Liver (tissue), 9 donors: ENCODE measurements around the gene RAB12. TPM values are rescaled to one million over a fixed set of nuclear protein-coding genes. Genes with fewer than 3 reads are reported as not detected.
A peak's percentile ranks its signal among the peaks of the same experiment; 100 is the strongest.

Source experiments
- DNase-seq: peaks from one replicate; pipeline ENCODE4 v3.0.0-alpha.2; 2017; ENCODE audit warnings: low spot score
- H3K27ac ChIP-seq, 2 donors: one replicate each; pipeline ENCODE4 v1.7.0; 2013; ENCODE audit warnings: inconsistent platforms in 2 of 2, low read length in 2 of 2, control low read depth in 1 of 2, low read depth in 1 of 2, mild to moderate bottlenecking in 1 of 2
- H3K27me3 ChIP-seq, 4 donors: one replicate each; pipeline versions ENCODE4 v1.6.1 to v1.7.0; 2013; ENCODE audit warnings: low read length in 3 of 4, inconsistent platforms in 1 of 4, mild to moderate bottlenecking in 1 of 4, moderate library complexity in 1 of 4; ENCODE audit not compliant: control insufficient read depth in 4 of 4, insufficient read depth in 4 of 4
- H3K36me3 ChIP-seq, 4 donors: one replicate each; pipeline versions ENCODE4 v1.6.1 to v1.7.0; 2013; ENCODE audit warnings: low read length in 3 of 4, mild to moderate bottlenecking in 3 of 4, low read depth in 1 of 4, moderate library complexity in 1 of 4; ENCODE audit not compliant: control insufficient read depth in 4 of 4, insufficient read depth in 3 of 4
- H3K4me1 ChIP-seq, 4 donors: one replicate each; pipeline versions ENCODE4 v1.6.1 to v1.7.0; 2013; ENCODE audit warnings: low read length in 3 of 4, mild to moderate bottlenecking in 3 of 4, moderate library complexity in 1 of 4; ENCODE audit not compliant: control insufficient read depth in 4 of 4, insufficient read depth in 4 of 4
- H3K4me3 ChIP-seq, 3 donors: one replicate each; pipeline versions ENCODE4 v1.6.1 to v1.7.0; 2013; ENCODE audit warnings: low read length in 3 of 3, control low read depth in 1 of 3, low read depth in 1 of 3, mild to moderate bottlenecking in 1 of 3
- H3K9ac ChIP-seq, 2 donors: one replicate each; pipeline ENCODE4 v1.7.0; 2013; ENCODE audit warnings: low read length in 2 of 2, mild to moderate bottlenecking in 2 of 2, moderate library complexity in 2 of 2, control low read depth in 1 of 2, low read depth in 1 of 2
- H3K9me3 ChIP-seq, 4 donors: one replicate each; pipeline versions ENCODE4 v1.6.1 to v1.7.0; 2013; ENCODE audit warnings: low read length in 3 of 4; ENCODE audit not compliant: control insufficient read depth in 4 of 4
- FOXA1 ChIP-seq: IDR thresholded peaks from 2 replicates; pipeline ENCODE4 v1.6.1; 2016; ENCODE audit warnings: antibody characterized with exemption
- FOXA2 ChIP-seq: IDR thresholded peaks from 2 replicates; pipeline ENCODE4 v1.6.1; 2016; ENCODE audit warnings: antibody characterized with exemption
- GABPA ChIP-seq, 2 donors: IDR thresholded peaks in 1 of 2; conservative IDR thresholded peaks in 1 of 2; 2 replicates each; pipeline ENCODE4 v1.6.1; 2016; ENCODE audit warnings: antibody characterized with exemption in 2 of 2, mild to moderate bottlenecking in 1 of 2, moderate library complexity in 1 of 2
- HNF4A ChIP-seq, 2 donors: conservative IDR thresholded peaks; 2 replicates each; pipeline ENCODE4 v1.6.1; 2016; ENCODE audit warnings: antibody characterized with exemption in 2 of 2, mild to moderate bottlenecking in 2 of 2
- HNF4G ChIP-seq: IDR thresholded peaks from 2 replicates; pipeline ENCODE4 v1.6.1; 2016; ENCODE audit warnings: antibody characterized with exemption
- RAD21 ChIP-seq, 2 donors: IDR thresholded peaks; 2 replicates each; pipeline ENCODE4 v1.6.1; 2016; ENCODE audit warnings: antibody characterized with exemption in 2 of 2, mild to moderate bottlenecking in 2 of 2
- REST ChIP-seq: IDR thresholded peaks from 2 replicates; pipeline ENCODE4 v1.6.1; 2016; ENCODE audit warnings: antibody characterized with exemption, mild to moderate bottlenecking
- RXRA ChIP-seq, 2 donors: IDR thresholded peaks; 2 replicates each; pipeline ENCODE4 v1.6.1; 2017 to 2018; ENCODE audit warnings: antibody characterized with exemption in 2 of 2, mild to moderate bottlenecking in 1 of 2
- SP1 ChIP-seq: IDR thresholded peaks from 2 replicates; pipeline ENCODE4 v1.6.1; 2018; ENCODE audit warnings: antibody characterized with exemption, mild to moderate bottlenecking
- TAF1 ChIP-seq: conservative IDR thresholded peaks from 2 replicates; pipeline ENCODE4 v1.6.1; 2016; ENCODE audit warnings: antibody characterized with exemption, mild to moderate bottlenecking
- YY1 ChIP-seq: IDR thresholded peaks from 2 replicates; pipeline ENCODE4 v1.6.1; 2016; ENCODE audit warnings: antibody characterized with exemption, mild to moderate bottlenecking
- WGBS: extraction: QIAGEN DNeasy Blood & Tissue Kit; methylation state at CpG from one replicate; pipeline ENCODE4 v1.1.7; 2013; 5-methylcytosine and 5-hydroxymethylcytosine counted together
- polyA plus RNA-seq, 2 donors: library from polyadenylated mRNA; stranded (reverse) in 1 of 2; unstranded in 1 of 2; fragments of 200-250 nt in 1 of 2; fragments of >200 nt in 1 of 2; fragmentation: Nextera tagmentation in 1 of 2; extraction: Ambion mirVana in 1 of 2; gene quantifications; one replicate each; pipeline versions ENCODE4 v1.2.1 to v1.2.3, GENCODE V29; 2013 to 2015
- total RNA-seq, 2 donors: library from RNA; depleted of rRNA; stranded (reverse); fragments of >200 nt; gene quantifications; one replicate each; pipeline ENCODE4 v1.2.3, GENCODE V29; 2014
- donor health status: healthy.
- donor health status: healthy.
- donor health status: healthy.
- donor health status: healthy.
- donor health status: healthy.

RAB12 gene
- total and polyA plus RNA-seq, 4 donors = 5.0 to 25.9 (median 14.9) TPM

- Histone ChIP-seq H3K27me3 (no peaks in the 10 kb centered on the region), H3K36me3 (no peaks in the 10 kb centered on the region), H3K9ac (no peak overlapping the region), H3K9me3 (no peaks in the 10 kb centered on the region), H3K4me1 (peaks cover 0 to 15% (median 8%) of the 10 kb centered on the region in 4 donors), H3K4me3 (no peak overlapping the region), H3K27ac (no peak overlapping the region)
- no peak for DNase-seq
- 94% methylated on average over 5 of the region's 5 CpGs for WGBS
- no peak for TF ChIP-seq REST
- TF ChIP-seq RAD21 (IDR thresholded peaks at IDR 0.05) = no peak
- no peak for TF ChIP-seq GABPA (IDR thresholded peaks at IDR 0.05 in 1 of 2, conservative IDR thresholded peaks at IDR 0.05 in 1 of 2)
- TF ChIP-seq HNF4G = no peak
- no peak for TF ChIP-seq YY1
- no peak for TF ChIP-seq FOXA1
- no peak for TF ChIP-seq FOXA2
Observed at GRCh38 chr18:8617907-8618306, 8.7 kb downstream of the RAB12 start.

- Histone ChIP-seq H3K9ac (no peak overlapping the region), H3K4me1 (peaks cover 3 to 19% (median 9%) of the 10 kb centered on the region in 4 donors), H3K36me3 (no peaks in the 10 kb centered on the region), H3K27ac (no peak overlapping the region), H3K9me3 (no peaks in the 10 kb centered on the region), H3K4me3 (no peak overlapping the region), H3K27me3 (no peaks in the 10 kb centered on the region)
- TF ChIP-seq SP1 = no peak
- peak in 1 of 2 donors; percentile 19 for TF ChIP-seq RXRA (IDR thresholded peaks at IDR 0.05)
- no peak for TF ChIP-seq RAD21 (IDR thresholded peaks at IDR 0.05)
- TF ChIP-seq HNF4A (conservative IDR thresholded peaks at IDR 0.05) = peak; percentile 78 to 82
- TF ChIP-seq HNF4G = peak; percentile 30
- TF ChIP-seq FOXA2 = no peak
- DNase-seq = no peak
- WGBS = 61% methylated on average over 5 of the region's 5 CpGs
Observed at GRCh38 chr18:8619041-8619440, 9.8 kb downstream of the RAB12 start.

- Histone ChIP-seq H3K9me3 (no peaks in the 10 kb centered on the region), H3K27ac (no peak overlapping the region), H3K9ac (no peak overlapping the region), H3K36me3 (no peaks in the 10 kb centered on the region), H3K4me3 (no peak overlapping the region), H3K27me3 (no peaks in the 10 kb centered on the region), H3K4me1 (peaks cover 3 to 19% (median 9%) of the 10 kb centered on the region in 4 donors)
- no peak for DNase-seq
- WGBS = 89% methylated on average over 6 of the region's 6 CpGs
- TF ChIP-seq HNF4G (no peak), TAF1 (no peak), FOXA2 (no peak), REST (no peak), FOXA1 (no peak)
Observed at GRCh38 chr18:8619835-8620577, 10.8 kb downstream of the RAB12 start.
